ENCODE data around the gene OXCT1.

The OXCT1 gene

DNA sequence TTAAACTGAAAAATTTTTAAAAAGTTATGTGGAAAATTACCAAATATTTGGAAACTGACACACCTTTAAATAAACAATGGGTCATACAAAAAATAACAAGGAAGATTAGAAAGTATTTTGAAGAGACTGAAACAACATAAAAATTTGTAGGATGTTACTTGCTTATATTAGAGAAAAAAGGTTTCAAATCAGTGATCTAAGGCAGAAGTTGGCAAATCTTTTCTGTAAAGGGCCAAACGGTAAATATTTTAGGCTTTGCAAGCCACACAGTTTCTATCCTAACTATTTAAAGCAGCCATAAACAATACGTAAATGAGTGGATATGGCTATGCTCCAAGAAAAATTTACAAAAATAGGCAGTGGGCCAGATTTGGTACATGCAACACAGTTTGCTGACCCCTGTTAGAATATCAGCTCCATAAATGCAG is 81.3 kb downstream of the OXCT1 start:
- Histone ChIP-seq H3K4me3 (ENCODE audit: low read depth in 1 of 2, low read length in 2 of 2) (no peak overlapping the region), H3K4me1 (ENCODE audit: control insufficient read depth in 1 of 2, insufficient read depth in 2 of 2, low read length in 2 of 2) (peaks cover 0 to 3% of the 10 kb centered on the region in 2 donors), H3K27me3 (ENCODE audit: control insufficient read depth in 1 of 2, insufficient read depth in 2 of 2, low read length in 2 of 2) (no peaks in the 10 kb centered on the region), H3K36me3 (ENCODE audit: control insufficient read depth in 1 of 2, insufficient read depth in 2 of 2, low read length in 2 of 2) (no peaks in the 10 kb centered on the region), H3K9me3 (ENCODE audit: control insufficient read depth in 1 of 2, low read length in 2 of 2) (no peaks in the 10 kb centered on the region), H3K27ac (ENCODE audit: low read depth, low read length) (no peak overlapping the region), H3K9ac (ENCODE audit: low read depth in 1 of 2, low read length in 2 of 2) (no peak overlapping the region)

DNA sequence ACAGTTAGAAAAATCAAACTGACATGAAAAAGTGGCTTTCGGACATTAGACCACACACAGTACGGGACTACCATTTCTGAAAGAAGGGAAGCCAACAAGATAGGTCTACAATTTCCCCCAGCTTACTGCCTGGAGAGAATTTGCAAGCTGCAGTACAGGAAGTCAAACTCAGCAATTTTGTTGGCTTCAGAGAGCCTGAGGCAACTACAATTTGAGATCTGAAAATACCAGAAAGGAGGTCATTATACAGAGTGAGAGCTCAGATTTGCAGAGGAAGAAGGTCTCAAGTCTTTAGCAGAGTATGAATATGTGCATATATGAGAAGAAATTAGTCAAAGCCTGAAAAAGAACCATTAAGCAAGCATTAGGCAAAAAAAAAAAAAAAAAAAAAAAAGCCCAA is 83.0 kb downstream of the OXCT1 start:
- Histone ChIP-seq H3K27me3 (ENCODE audit: control insufficient read depth in 1 of 2, insufficient read depth in 2 of 2, low read length in 2 of 2) (no peaks in the 10 kb centered on the region), H3K27ac (ENCODE audit: low read depth, low read length) (no peak overlapping the region), H3K9me3 (ENCODE audit: control insufficient read depth in 1 of 2, low read length in 2 of 2) (no peaks in the 10 kb centered on the region), H3K4me1 (ENCODE audit: control insufficient read depth in 1 of 2, insufficient read depth in 2 of 2, low read length in 2 of 2) (no peaks in the 10 kb centered on the region), H3K4me3 (ENCODE audit: low read depth in 1 of 2, low read length in 2 of 2) (no peak overlapping the region), H3K9ac (ENCODE audit: low read depth in 1 of 2, low read length in 2 of 2) (no peak overlapping the region), H3K36me3 (ENCODE audit: control insufficient read depth in 1 of 2, insufficient read depth in 2 of 2, low read length in 2 of 2) (peaks cover 0 to 5% of the 10 kb centered on the region in 2 donors)

DNA sequence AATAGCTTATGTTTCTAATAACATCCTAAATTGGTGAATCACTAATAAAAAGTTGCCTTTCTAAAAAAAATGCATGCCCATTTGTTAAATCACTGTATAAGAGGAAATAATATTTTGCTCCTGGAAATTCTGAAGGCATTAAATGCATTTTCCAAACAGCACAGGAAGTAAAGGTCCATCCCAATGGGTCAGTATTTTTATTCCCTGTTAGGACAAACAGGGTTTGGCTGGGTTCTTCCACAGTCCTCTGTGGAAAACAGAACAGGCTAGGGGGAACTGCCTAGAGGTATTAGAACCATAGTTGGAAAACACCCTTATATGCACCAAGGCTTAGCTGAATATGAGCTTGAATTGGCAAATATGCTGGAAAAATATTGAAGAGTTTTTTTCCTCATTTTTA is 85.2 kb downstream of the OXCT1 start:
- Histone ChIP-seq H3K27ac (ENCODE audit: low read depth, low read length) (no peak overlapping the region), H3K27me3 (ENCODE audit: control insufficient read depth in 1 of 2, insufficient read depth in 2 of 2, low read length in 2 of 2) (no peaks in the 10 kb centered on the region), H3K9ac (ENCODE audit: low read depth in 1 of 2, low read length in 2 of 2) (no peak overlapping the region), H3K9me3 (ENCODE audit: control insufficient read depth in 1 of 2, low read length in 2 of 2) (no peaks in the 10 kb centered on the region), H3K36me3 (ENCODE audit: control insufficient read depth in 1 of 2, insufficient read depth in 2 of 2, low read length in 2 of 2) (peaks cover 0 to 5% of the 10 kb centered on the region in 2 donors), H3K4me3 (ENCODE audit: low read depth in 1 of 2, low read length in 2 of 2) (no peak overlapping the region), H3K4me1 (ENCODE audit: control insufficient read depth in 1 of 2, insufficient read depth in 2 of 2, low read length in 2 of 2) (no peaks in the 10 kb centered on the region)

DNA sequence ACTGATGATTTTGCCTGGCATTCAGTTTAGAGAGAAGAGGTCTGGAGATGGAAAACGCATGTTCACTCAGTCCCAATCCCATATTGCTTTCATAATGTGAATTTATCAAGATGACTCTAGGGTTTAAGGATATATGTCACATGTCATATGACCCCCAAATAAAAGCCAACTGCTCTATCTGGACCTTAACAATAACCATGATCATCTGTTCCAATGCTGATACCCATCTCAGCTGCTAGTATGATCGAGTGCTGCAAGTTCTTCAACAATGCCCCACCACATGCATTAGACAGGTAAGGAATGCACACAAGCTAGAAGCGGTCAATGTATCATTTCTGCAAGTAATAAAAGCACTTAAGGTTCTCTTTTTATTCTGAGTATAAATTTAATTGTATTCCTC is 91.8 kb downstream of the OXCT1 start:
- Histone ChIP-seq H3K36me3 (ENCODE audit: control insufficient read depth in 1 of 2, insufficient read depth in 2 of 2, low read length in 2 of 2) (peaks cover 0 to 1% of the 10 kb centered on the region in 2 donors), H3K4me1 (ENCODE audit: control insufficient read depth in 1 of 2, insufficient read depth in 2 of 2, low read length in 2 of 2) (no peaks in the 10 kb centered on the region), H3K9me3 (ENCODE audit: control insufficient read depth in 1 of 2, low read length in 2 of 2) (no peaks in the 10 kb centered on the region), H3K4me3 (ENCODE audit: low read depth in 1 of 2, low read length in 2 of 2) (no peak overlapping the region), H3K9ac (ENCODE audit: low read depth in 1 of 2, low read length in 2 of 2) (no peak overlapping the region), H3K27ac (ENCODE audit: low read depth, low read length) (no peak overlapping the region), H3K27me3 (ENCODE audit: control insufficient read depth in 1 of 2, insufficient read depth in 2 of 2, low read length in 2 of 2) (no peaks in the 10 kb centered on the region)

DNA sequence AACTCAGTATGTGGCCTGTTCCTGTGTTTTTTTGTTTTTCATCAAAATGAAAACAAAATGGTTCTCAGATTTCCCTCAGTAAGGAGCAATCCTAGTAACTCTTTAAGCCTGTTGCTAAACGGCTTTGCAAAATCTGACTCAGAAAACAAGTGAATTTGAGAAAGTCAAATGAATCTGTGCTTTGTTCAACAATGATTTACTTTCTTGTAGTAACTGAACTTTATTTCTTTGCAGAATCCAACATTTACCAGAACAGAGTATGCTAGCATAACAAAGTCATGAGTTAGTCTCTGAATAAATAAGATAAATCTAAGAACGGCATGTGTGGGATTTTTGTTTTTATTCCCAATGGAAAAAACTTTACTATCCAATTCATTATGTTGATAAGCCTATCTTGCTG is 93.8 kb downstream of the OXCT1 start:
- H3K27ac ChIP-seq (ENCODE audit: low read depth, low read length), result no peak overlapping the region
- H3K4me3 ChIP-seq (ENCODE audit: low read depth in 1 of 2, low read length in 2 of 2), result no peak overlapping the region

DNA sequence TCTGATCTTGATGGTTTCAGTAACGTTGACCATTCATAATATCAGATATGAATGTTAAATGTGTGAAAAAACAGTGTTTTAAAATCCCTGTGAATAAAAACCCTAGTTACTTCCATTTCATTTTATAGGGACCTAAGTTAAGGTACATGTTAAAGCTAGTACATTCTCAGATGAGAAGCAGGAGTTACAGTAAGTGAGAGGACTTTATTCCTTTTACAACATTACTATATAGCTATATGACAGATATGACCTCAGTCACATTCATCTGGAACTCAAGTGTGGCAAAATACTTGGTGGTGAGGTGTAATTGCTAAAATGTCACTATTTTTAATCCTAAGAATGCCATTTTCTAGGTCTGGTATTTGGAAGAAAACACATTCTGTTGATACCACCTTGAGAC is 96.4 kb downstream of the OXCT1 start:
- Histone ChIP-seq H3K4me3 (ENCODE audit: low read depth in 1 of 2, low read length in 2 of 2) (no peak overlapping the region), H3K4me1 (ENCODE audit: control insufficient read depth in 1 of 2, insufficient read depth in 2 of 2, low read length in 2 of 2) (no peaks in the 10 kb centered on the region), H3K9me3 (ENCODE audit: control insufficient read depth in 1 of 2, low read length in 2 of 2) (no peaks in the 10 kb centered on the region), H3K9ac (ENCODE audit: low read depth in 1 of 2, low read length in 2 of 2) (no peak overlapping the region), H3K27ac (ENCODE audit: low read depth, low read length) (no peak overlapping the region), H3K27me3 (ENCODE audit: control insufficient read depth in 1 of 2, insufficient read depth in 2 of 2, low read length in 2 of 2) (no peaks in the 10 kb centered on the region), H3K36me3 (ENCODE audit: control insufficient read depth in 1 of 2, insufficient read depth in 2 of 2, low read length in 2 of 2) (no peaks in the 10 kb centered on the region)

More for the DNA sequence above, 93.8 kb downstream of the OXCT1 start:
- Histone ChIP-seq H3K9ac (ENCODE audit: low read depth in 1 of 2, low read length in 2 of 2) (no peak overlapping the region), H3K36me3 (ENCODE audit: control insufficient read depth in 1 of 2, insufficient read depth in 2 of 2, low read length in 2 of 2) (no peaks in the 10 kb centered on the region), H3K4me1 (ENCODE audit: control insufficient read depth in 1 of 2, insufficient read depth in 2 of 2, low read length in 2 of 2) (no peaks in the 10 kb centered on the region), H3K27me3 (ENCODE audit: control insufficient read depth in 1 of 2, insufficient read depth in 2 of 2, low read length in 2 of 2) (no peaks in the 10 kb centered on the region), H3K9me3 (ENCODE audit: control insufficient read depth in 1 of 2, low read length in 2 of 2) (no peaks in the 10 kb centered on the region)

DNA sequence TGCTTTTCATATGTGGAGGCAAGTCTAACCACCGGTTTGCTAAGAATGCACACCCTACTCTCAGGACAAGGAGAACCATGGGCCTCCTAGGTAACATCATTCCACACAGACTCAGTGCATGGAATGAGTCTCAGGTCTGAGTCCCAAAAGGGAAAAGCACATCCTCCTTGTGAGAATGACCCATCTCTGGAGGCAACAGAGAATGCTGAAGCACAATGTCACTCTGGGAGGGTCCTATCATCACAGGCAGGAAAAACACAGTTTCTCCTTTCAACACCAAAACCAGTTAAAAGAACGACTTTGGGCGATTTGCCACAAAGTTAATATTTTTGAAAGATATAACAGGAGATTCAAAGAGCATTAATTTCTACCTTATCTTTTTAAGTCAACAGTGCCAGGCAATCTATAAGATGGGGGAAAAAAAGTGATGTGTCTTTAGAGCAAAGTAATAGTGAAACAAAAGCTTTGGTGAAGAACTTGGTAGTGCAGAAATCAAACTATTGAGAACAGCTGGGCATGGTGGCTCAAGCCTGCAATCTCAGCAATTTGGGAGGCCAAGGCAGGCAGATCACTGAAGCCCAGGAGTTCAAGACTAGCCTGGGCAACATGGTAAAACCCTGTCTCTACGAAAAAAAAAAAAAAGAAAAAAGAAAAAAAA is 97.3 kb downstream of the OXCT1 start:
- Histone ChIP-seq H3K4me1 (ENCODE audit: control insufficient read depth in 1 of 2, insufficient read depth in 2 of 2, low read length in 2 of 2) (peaks cover 0 to 2% of the 10 kb centered on the region in 2 donors), H3K9ac (ENCODE audit: low read depth in 1 of 2, low read length in 2 of 2) (no peak overlapping the region), H3K9me3 (ENCODE audit: control insufficient read depth in 1 of 2, low read length in 2 of 2) (no peaks in the 10 kb centered on the region), H3K27ac (ENCODE audit: low read depth, low read length) (no peak overlapping the region), H3K36me3 (ENCODE audit: control insufficient read depth in 1 of 2, insufficient read depth in 2 of 2, low read length in 2 of 2) (no peaks in the 10 kb centered on the region), H3K4me3 (ENCODE audit: low read depth in 1 of 2, low read length in 2 of 2) (no peak overlapping the region), H3K27me3 (ENCODE audit: control insufficient read depth in 1 of 2, insufficient read depth in 2 of 2, low read length in 2 of 2) (no peaks in the 10 kb centered on the region)

DNA sequence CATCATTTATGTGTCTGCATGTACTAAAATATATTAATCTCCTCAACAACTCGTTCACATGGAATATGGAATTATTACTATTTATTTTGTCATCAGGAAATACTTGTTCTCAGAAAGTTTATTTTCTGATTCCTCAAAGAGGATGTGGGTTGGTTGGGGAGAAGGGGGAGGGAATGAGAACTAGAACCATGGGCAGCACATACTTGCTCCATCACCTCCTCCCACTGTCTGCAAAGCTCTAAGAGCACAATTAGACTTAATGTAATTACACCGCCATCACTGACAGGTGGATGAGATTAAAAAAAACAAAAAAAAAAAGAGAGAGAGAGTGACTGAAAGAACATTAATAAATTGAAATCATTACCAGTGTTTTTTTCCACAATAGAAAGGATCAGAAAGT is 98.2 kb downstream of the OXCT1 start:
- H3K36me3 ChIP-seq (ENCODE audit: control insufficient read depth in 1 of 2, insufficient read depth in 2 of 2, low read length in 2 of 2), result no peaks in the 10 kb centered on the region
- no peak overlapping the region for H3K27ac ChIP-seq (ENCODE audit: low read depth, low read length)
- H3K4me3 ChIP-seq (ENCODE audit: low read depth in 1 of 2, low read length in 2 of 2), result no peak overlapping the region
- H3K9me3 ChIP-seq (ENCODE audit: control insufficient read depth in 1 of 2, low read length in 2 of 2), result no peaks in the 10 kb centered on the region
- no peak overlapping the region for H3K9ac ChIP-seq (ENCODE audit: low read depth in 1 of 2, low read length in 2 of 2)
- H3K27me3 ChIP-seq (ENCODE audit: control insufficient read depth in 1 of 2, insufficient read depth in 2 of 2, low read length in 2 of 2), result no peaks in the 10 kb centered on the region
- H3K4me1 ChIP-seq (ENCODE audit: control insufficient read depth in 1 of 2, insufficient read depth in 2 of 2, low read length in 2 of 2), result peaks cover 0 to 3% of the 10 kb centered on the region in 2 donors

DNA sequence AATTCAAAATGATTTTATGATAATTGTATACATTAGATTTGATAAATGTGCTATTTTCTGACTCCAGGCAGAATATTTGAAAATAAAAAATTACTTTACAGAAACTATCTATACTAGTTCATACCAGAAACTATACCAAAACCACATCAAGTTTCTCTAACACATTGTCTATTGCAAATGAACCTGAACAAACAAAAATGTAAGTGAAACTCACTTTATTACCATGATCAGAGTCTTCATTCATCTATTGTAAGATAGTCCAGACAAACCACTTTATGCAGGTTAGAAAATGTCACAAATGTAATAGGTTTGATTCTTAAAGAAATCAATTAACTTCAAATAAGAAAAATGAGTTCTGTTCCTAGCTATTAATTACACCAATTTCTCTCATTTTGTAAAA is 99.4 kb downstream of the OXCT1 start:
- H3K9me3 ChIP-seq (ENCODE audit: control insufficient read depth in 1 of 2, low read length in 2 of 2), result no peaks in the 10 kb centered on the region
- no peaks in the 10 kb centered on the region for H3K27me3 ChIP-seq (ENCODE audit: control insufficient read depth in 1 of 2, insufficient read depth in 2 of 2, low read length in 2 of 2)
- H3K9ac ChIP-seq (ENCODE audit: low read depth in 1 of 2, low read length in 2 of 2), result no peak overlapping the region
- no peak overlapping the region for H3K4me3 ChIP-seq (ENCODE audit: low read depth in 1 of 2, low read length in 2 of 2)
- peaks cover 0 to 3% of the 10 kb centered on the region in 2 donors for H3K4me1 ChIP-seq (ENCODE audit: control insufficient read depth in 1 of 2, insufficient read depth in 2 of 2, low read length in 2 of 2)
- H3K36me3 ChIP-seq (ENCODE audit: control insufficient read depth in 1 of 2, insufficient read depth in 2 of 2, low read length in 2 of 2), result no peaks in the 10 kb centered on the region
- H3K27ac ChIP-seq (ENCODE audit: low read depth, low read length), result no peak overlapping the region

DNA sequence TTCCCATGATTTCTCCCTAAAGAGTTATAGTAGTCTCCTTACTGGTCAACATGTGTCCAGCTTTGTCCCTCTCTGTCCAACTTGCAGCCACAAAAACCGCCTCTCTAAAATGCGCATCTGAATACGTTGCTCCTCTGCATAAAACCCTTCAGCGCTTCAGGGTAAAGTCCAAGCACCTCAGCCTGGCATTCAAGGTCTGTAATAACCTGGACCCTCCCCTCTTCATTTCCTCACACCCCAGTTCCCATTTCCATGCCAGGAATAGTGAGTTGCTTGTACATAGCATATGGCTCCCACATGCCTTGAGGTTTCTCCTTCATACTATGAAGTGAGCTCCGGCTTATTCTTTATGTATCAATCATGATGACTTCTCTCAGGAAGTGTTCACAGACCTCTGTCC is 101.5 kb downstream of the OXCT1 start:
- H3K4me3 ChIP-seq (ENCODE audit: low read depth in 1 of 2, low read length in 2 of 2), result no peak overlapping the region
- H3K36me3 ChIP-seq (ENCODE audit: control insufficient read depth in 1 of 2, insufficient read depth in 2 of 2, low read length in 2 of 2), result no peaks in the 10 kb centered on the region
- peaks cover 0 to 3% of the 10 kb centered on the region in 2 donors for H3K4me1 ChIP-seq (ENCODE audit: control insufficient read depth in 1 of 2, insufficient read depth in 2 of 2, low read length in 2 of 2)
- H3K27ac ChIP-seq (ENCODE audit: low read depth, low read length), result no peak overlapping the region
- H3K27me3 ChIP-seq (ENCODE audit: control insufficient read depth in 1 of 2, insufficient read depth in 2 of 2, low read length in 2 of 2), result no peaks in the 10 kb centered on the region
- no peaks in the 10 kb centered on the region for H3K9me3 ChIP-seq (ENCODE audit: control insufficient read depth in 1 of 2, low read length in 2 of 2)
- H3K9ac ChIP-seq (ENCODE audit: low read depth in 1 of 2, low read length in 2 of 2), result no peak overlapping the region

DNA sequence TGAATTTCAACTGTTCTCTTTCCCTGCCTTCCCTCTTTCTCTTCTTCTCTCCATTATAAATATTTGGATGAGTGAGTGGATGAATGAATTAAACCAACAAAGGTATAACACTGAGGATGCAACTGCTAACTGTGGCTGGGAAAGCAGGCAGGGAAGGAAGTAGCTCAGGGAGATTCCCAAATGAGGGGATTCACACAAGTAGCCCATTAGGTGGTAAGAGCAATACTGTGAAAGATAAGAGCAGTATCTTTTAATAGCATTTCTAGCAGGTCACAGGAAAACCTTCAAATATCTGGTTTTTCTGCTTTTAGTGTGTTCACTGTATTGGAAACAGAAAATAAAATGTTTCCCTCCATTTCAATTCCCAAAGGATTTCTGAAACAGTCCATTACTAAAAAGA is 105.6 kb downstream of the OXCT1 start:
- Histone ChIP-seq H3K36me3 (ENCODE audit: control insufficient read depth in 1 of 2, insufficient read depth in 2 of 2, low read length in 2 of 2) (no peaks in the 10 kb centered on the region), H3K4me1 (ENCODE audit: control insufficient read depth in 1 of 2, insufficient read depth in 2 of 2, low read length in 2 of 2) (peaks cover 0 to 3% of the 10 kb centered on the region in 2 donors), H3K27me3 (ENCODE audit: control insufficient read depth in 1 of 2, insufficient read depth in 2 of 2, low read length in 2 of 2) (no peaks in the 10 kb centered on the region), H3K9ac (ENCODE audit: low read depth in 1 of 2, low read length in 2 of 2) (no peak overlapping the region), H3K9me3 (ENCODE audit: control insufficient read depth in 1 of 2, low read length in 2 of 2) (no peaks in the 10 kb centered on the region), H3K4me3 (ENCODE audit: low read depth in 1 of 2, low read length in 2 of 2) (no peak overlapping the region), H3K27ac (ENCODE audit: low read depth, low read length) (no peak overlapping the region)
